HFFc6 (cell line): Measurements from ENCODE around the gene LYRM1. TPM values are rescaled to one million over a fixed set of nuclear protein-coding genes. Genes with fewer than 3 reads are reported as not detected.

Experiments used
- total RNA-seq, 6 experiments: library from RNA; stranded (reverse); fragmentation: NEBNext Ultra II Directional; extraction: Animal tissue kit (Norgen Biotek cat#: 25700); gene quantifications; 2 replicates in 1 of 6; 3 replicates in 5 of 6; pipeline ENCODE4 v1.2.3, GENCODE V29; 2021

LYRM1 gene
- total RNA-seq, 6 experiments from 2014 or later, result 22.2 to 28.4 (median 25.8) TPM

Other genes starting within 250 kb of the LYRM1 start
- not detected for gene ACSM1, start 203.1 kb upstream of the LYRM1 start, total RNA-seq
- gene THUMPD1, start 159.0 kb upstream of the LYRM1 start, total RNA-seq, result 10 to 100 TPM; 21.9 to 26.1 (median 24.3) TPM
- under 1 TPM in 5 of 6 experiments, not detected in 1; 0.12 to 0.48 (median 0.21) TPM for gene ACSM3, start 136.8 kb upstream of the LYRM1 start, total RNA-seq
- gene ERI2, start 94.3 kb upstream of the LYRM1 start, total RNA-seq, result 10 to 100 TPM; 10.6 to 16.1 (median 13.1) TPM
- gene REXO5, start 94.2 kb upstream of the LYRM1 start, total RNA-seq, result 10 to 100 TPM in 3 of 6 experiments, 1 to 10 TPM in 3; 4.9 to 12.2 (median 9.6) TPM
- gene DCUN1D3, start 413 bp upstream of the LYRM1 start, total RNA-seq, result 10 to 100 TPM; 29.2 to 41.0 (median 32.1) TPM